ENCODE results near the gene CR1. TPM values are rescaled to one million over a fixed set of nuclear protein-coding genes. Genes with fewer than 3 reads are reported as not detected.
A peak's percentile ranks its signal among the peaks of the same experiment; 100 is the strongest.
"Not testable (repeated sequence)": the region's sequence is repeated elsewhere in the genome, so short reads cannot be mapped to it uniquely, and the experiment has no call there.

Gene CR1
- total and polyA plus RNA-seq, 8 donors = 0.39 to 37.4 (median 0.79) TPM

- no peak for ATAC-seq
- no peak overlapping the region for H3K27ac ChIP-seq
- TF ChIP-seq CTCF (IDR thresholded peaks at IDR 0.05) = no peak
- intact Hi-C loops (cut with DNase I) = no loop called here
- no peak overlapping the region for H3K4me3 ChIP-seq
- H3K4me1 ChIP-seq = no peaks in the 10 kb centered on the region
- no peaks in the 10 kb centered on the region for H3K27me3 ChIP-seq
- peaks cover 0 to 10% of the 10 kb centered on the region in 2 donors for H3K36me3 ChIP-seq
- no peak for DNase-seq
- no peaks in the 10 kb centered on the region for H3K9me3 ChIP-seq
Observed at GRCh38 chr1:207605444-207606361, 109.7 kb downstream of the CR1 start.

GRCh38 chr1:207606362-207606755, 110.4 kb downstream of the CR1 start:
- no peaks in the 10 kb centered on the region for H3K4me1 ChIP-seq
- peaks cover 0 to 11% of the 10 kb centered on the region in 2 donors for H3K36me3 ChIP-seq
- intact Hi-C loops (cut with DNase I) = no loop called here
- no peak overlapping the region for H3K4me3 ChIP-seq
- no peak for DNase-seq
- no peak for ATAC-seq
- no peak overlapping the region for H3K27ac ChIP-seq
- H3K27me3 ChIP-seq = no peaks in the 10 kb centered on the region
- no peak for TF ChIP-seq CTCF (IDR thresholded peaks at IDR 0.05)
- no peaks in the 10 kb centered on the region for H3K9me3 ChIP-seq

- no peak for TF ChIP-seq CTCF (IDR thresholded peaks at IDR 0.05)
- H3K27ac ChIP-seq = no peak overlapping the region
- H3K36me3 ChIP-seq = peaks cover 0 to 62% of the 10 kb centered on the region in 2 donors
- intact Hi-C loops (cut with DNase I) = no loop called here
- H3K9me3 ChIP-seq = no peaks in the 10 kb centered on the region
- DNase-seq (no peak), ATAC-seq (no peak)
- H3K4me3 ChIP-seq = no peak overlapping the region
- H3K4me1 ChIP-seq = no peaks in the 10 kb centered on the region
- H3K27me3 ChIP-seq = peaks cover 0 to 4% of the 10 kb centered on the region in 2 donors
Observed at GRCh38 chr1:207612762-207613161, 116.8 kb downstream of the CR1 start.

GRCh38 chr1:207619871-207620542, 124.0 kb downstream of the CR1 start:
- H3K27ac ChIP-seq = no peak overlapping the region
- H3K4me3 ChIP-seq = no peak overlapping the region
- peak; percentile 71 to 76 for TF ChIP-seq CTCF (IDR thresholded peaks at IDR 0.05)
- no peaks in the 10 kb centered on the region for H3K27me3 ChIP-seq
- no peaks in the 10 kb centered on the region for H3K4me1 ChIP-seq
- H3K36me3 ChIP-seq = peaks cover 0 to 55% of the 10 kb centered on the region in 2 donors
- ATAC-seq = peak; percentile 95
- intact Hi-C loops (cut with DNase I) = no loop called here
- DNase-seq = peak in 2 of 4 donors; percentile 35 to 60
- H3K9me3 ChIP-seq = no peaks in the 10 kb centered on the region

- TF ChIP-seq CTCF (IDR thresholded peaks at IDR 0.05) = no peak
- H3K27ac ChIP-seq = no peak overlapping the region
- H3K27me3 ChIP-seq = no peaks in the 10 kb centered on the region
- no peak for DNase-seq
- H3K4me3 ChIP-seq = no peak overlapping the region
- peaks cover 0 to 58% of the 10 kb centered on the region in 2 donors for H3K36me3 ChIP-seq
- intact Hi-C loops (cut with DNase I) = no loop called here
- H3K9me3 ChIP-seq = no peaks in the 10 kb centered on the region
- H3K4me1 ChIP-seq = no peaks in the 10 kb centered on the region
- no peak for ATAC-seq
Observed at GRCh38 chr1:207620543-207620893, 124.6 kb downstream of the CR1 start.

- intact Hi-C loops (cut with DNase I); H3K27me3 ChIP-seq; H3K9me3 ChIP-seq; H3K4me1 ChIP-seq; H3K4me3 ChIP-seq; H3K27ac ChIP-seq; DNase-seq; ATAC-seq: not testable (repeated sequence)
- H3K36me3 ChIP-seq = peaks cover 0 to 35% of the 10 kb centered on the region in 2 donors
Observed at GRCh38 chr1:207625504-207626071, 129.6 kb downstream of the CR1 start.

Measured in left lung (tissue), 10 donors.